ENCODE data around the gene AKIP1.
"Not testable (repeated sequence)": the region's sequence is repeated elsewhere in the genome, so short reads cannot be mapped to it uniquely, and the experiment has no call there.

AKIP1 gene

DNA sequence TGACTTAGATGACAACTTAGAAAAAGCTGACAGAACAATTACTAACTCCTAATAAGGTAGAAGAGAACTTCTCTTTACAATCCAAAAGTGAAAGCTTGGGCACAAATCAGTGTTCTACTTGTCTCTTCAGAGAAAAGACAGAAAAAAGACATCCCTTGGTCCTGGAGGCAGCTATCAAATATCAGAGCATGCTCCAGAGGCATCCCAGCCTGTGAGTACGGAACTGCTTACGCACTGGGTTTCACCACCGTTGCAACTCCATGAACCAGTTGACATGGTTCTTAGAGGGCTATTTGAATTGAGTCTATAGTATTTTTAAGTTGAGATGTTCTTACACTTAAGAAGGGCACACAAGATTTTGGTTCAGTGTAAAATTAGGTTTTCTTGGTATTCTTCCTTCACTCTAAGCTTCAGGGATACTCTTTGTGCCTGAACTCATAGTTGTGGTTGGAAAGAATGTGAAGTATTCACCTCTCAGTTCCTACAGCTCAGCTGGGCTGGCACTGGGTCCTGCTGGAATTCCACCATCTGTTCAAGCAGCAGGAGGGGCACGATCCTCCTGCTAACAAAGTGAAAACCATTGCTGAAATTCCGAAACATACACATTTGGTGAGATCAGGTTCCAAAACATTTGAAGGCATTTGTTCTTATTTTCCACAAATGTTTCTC lies 6.3 kb downstream of the AKIP1 start:
- DNase-seq (ENCODE audit: low spot score) = peak; percentile 89

DNA sequence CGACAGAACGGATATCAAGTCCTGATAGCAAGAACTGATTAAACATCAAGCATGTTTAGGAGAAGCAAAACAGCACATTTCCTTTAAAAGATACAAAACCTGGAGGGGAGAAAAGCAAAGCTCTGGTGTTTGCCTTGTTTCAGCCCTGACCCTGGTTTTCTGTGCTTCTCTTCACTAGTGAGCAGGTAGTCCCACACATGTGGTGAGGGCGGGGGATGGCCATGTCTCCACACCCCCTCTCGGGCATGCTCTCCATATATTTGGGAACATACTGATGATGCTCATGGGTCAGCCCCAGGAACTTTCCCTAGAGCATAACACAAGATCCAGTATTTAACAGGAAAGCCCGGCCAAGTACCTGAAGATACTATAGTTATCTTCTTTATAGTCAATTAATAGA lies 11.7 kb downstream of the AKIP1 start:
- DNase-seq (ENCODE audit: low spot score) = no peak

DNA sequence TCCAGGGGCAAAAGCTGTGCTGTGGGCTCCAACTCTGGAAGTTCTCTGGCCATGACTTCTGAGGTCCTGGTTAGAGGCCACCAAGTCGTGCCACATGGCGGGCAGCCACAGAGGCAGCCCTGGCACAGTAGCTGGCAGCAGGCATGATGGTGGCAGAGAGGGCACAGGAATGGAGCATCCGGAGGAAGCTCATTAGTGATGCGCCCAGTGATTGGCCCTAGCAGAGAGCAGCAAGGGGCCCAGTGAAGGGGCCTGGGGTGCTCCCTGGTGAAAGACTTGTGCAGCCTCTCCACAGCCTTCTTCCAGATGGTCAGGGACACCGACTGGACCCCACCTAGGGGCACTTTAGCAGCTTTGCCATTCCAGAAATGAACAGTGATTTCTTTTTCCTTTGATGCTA lies 14.7 kb downstream of the AKIP1 start:
- DNase-seq (ENCODE audit: low spot score) = no peak

DNA sequence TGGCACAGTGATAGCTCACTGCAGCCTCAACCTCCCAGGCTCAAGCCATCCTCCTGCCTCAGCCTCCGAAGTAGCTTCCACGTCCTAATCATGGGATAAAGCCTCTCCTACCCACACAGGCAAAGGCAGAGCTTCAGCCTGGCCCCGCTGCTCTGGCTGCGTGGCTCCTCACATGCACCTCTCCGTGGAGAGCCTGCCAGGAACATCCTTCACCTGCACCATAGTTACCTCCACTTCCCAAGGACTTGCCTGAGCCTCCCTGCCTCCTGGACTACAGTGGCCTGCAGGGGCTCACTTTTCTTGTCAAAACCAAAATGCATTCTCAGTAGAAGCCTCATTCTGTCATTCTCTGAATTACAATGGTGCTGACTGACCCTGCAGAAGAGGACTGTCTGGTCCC lies 15.2 kb downstream of the AKIP1 start:
- no peak for DNase-seq (ENCODE audit: low spot score)

DNA sequence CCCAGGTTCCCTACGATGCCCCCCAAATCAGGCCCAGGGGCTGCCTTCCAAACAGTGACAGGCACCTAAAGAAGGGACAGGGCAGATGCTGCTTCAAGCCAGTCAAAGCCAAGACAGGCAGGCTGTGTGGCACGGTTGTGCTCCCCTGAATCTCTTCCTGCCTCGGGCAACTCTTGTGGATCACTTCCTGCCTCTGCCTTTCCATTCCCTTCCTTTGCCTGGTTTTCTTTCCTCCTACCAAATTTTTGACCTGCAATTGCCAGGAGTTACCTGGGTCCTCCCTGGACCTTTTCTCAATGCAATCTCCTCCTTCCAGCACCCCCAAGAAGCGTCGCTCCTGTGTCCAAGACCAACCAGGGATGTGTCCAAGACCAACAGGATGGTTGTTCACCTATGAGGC lies 16.2 kb downstream of the AKIP1 start:
- DNase-seq (ENCODE audit: low spot score) = no peak

DNA sequence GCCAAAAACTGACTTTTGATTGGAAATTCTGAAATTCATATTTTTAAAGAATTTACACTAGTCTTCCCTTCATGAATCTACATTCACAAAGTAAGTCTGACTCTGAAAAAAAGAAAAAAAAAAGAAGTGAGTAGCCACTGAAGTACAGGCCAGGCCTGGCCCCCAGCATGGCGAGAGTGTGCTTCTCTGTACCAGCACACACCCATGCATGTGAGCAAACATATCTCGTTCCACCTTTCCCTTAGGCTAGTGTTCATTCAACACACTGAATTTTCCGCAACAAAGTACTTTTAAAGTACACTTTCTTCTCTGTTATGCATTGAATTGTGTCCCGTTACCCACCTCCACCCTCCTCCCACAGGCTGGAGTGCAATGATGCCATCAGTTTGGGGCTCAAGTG lies 17.2 kb downstream of the AKIP1 start:
- no peak for DNase-seq (ENCODE audit: low spot score)

DNA sequence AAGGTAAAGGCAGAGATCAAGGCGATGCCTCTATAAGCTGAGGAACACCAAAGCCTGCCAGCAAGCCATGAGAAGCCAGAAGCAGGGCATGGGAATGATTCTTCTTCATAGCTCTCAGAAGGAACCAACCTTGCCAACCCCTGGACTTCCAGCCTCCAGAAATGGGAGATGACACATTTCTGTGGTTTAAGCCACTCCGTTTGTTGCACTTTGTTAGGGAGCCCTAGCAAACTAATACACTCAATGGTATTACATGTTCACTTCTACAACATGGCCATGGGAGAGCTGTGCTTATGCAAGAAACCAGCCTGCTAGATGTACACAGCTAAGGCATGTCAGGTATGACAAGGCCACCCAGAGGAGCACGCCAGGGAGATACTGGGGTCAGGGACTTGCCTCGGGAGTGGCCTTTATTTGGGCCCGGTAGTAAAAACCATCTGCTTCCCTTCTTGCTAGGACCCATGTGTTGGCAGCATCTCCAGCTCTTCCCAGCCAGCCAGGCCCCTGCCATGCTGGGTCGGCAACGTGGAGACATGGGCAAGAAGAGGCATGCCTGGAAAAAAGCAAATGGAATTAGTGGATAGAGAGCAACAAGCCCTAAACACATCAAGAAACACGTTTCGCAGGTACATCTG lies 18.1 kb downstream of the AKIP1 start:
- peak; percentile 37 for DNase-seq (ENCODE audit: low spot score)

DNA sequence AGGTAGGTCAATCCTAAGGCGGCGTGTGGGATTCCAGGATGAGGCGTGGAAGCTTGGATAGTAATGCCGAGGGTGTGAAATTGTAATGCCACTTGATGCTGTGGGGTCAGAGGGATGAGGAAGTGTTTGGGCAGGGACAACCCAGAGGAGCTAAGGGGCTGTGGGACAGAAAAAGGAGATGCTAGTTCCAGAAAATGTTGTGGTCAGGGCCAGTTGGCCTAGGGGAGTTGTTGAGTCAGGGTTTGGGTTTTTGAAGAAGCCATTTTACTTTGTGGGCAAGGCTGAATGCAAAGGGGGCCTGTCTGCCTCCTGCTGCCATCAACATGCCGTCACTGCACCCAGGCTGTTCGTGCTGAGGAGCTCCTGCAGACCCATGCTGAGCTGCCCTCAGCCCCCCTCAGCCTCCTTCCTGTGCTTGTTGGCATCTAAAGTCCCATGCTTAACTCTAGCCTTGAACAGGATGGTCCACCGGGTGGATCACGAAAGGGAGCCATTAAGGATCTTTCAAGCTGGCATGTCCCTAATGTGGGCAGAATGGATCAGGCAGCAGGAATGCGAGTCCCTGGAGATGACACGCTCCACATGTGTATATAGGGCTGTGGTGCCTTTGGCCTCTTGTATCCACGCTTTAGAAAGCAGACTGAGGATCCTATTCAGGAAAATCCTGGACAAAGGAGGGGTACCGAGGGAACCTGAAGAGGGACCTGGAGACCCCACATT lies 19.6 kb downstream of the AKIP1 start:
- DNase-seq (ENCODE audit: low spot score) = no peak

DNA sequence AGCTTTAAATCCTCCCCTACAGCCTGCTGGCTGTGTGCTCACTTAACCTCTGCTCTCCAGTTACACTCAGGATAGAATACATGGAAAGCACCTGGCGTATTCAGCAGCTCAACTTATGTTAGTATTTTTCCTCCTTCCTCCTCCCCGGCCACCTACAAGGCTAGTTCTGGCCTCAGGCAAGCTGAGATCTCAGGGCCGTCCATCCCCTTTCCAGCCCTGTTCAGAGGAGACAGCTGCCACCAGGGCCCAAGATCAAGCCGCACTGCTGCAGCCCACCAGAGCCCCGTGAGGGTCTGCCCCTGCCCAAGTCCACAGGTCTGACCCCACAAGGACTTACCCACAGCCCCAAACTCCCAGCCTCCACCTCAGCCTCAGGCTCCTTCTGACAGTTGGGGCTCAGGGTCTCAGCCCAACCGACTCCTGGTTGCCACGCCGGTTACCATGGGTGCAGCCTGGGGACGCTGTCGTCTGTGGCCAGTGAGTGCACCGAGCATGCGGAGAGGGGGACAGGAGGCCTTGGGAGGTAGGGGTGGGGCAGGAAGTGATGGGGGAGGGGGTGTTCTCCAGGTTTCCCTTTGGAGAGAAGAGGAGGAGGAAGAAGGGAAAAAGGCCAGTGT lies 21.7 kb downstream of the AKIP1 start, which contains the start of gene C11orf16:
C11orf16 (minus strand) TSS at position 384 of the 617 bp plus-strand sequence. CDS start 639 bp downstream, outside the sequence.
- no peak for DNase-seq (ENCODE audit: low spot score)

DNA sequence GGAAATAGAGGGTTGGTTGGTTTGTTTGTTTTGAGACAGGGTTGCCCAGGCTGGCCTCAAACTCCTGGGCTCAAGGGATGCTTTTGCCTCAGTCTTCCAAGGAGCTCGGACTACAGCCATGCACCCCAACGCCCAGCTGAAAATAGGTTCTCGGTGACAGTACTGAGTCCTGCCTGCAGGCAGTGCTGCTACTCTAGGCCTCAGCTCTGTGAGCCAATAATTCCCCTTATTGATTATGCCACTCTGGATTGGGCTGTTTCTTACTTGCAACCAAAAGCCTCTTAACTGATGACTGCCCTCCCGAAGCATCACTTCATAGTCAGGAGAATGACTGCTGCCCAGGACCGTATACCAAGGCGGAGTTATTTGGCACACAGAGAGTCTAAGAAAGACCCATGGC lies 22.9 kb downstream of the AKIP1 start:
- DNase-seq (ENCODE audit: low spot score) = no peak

DNA sequence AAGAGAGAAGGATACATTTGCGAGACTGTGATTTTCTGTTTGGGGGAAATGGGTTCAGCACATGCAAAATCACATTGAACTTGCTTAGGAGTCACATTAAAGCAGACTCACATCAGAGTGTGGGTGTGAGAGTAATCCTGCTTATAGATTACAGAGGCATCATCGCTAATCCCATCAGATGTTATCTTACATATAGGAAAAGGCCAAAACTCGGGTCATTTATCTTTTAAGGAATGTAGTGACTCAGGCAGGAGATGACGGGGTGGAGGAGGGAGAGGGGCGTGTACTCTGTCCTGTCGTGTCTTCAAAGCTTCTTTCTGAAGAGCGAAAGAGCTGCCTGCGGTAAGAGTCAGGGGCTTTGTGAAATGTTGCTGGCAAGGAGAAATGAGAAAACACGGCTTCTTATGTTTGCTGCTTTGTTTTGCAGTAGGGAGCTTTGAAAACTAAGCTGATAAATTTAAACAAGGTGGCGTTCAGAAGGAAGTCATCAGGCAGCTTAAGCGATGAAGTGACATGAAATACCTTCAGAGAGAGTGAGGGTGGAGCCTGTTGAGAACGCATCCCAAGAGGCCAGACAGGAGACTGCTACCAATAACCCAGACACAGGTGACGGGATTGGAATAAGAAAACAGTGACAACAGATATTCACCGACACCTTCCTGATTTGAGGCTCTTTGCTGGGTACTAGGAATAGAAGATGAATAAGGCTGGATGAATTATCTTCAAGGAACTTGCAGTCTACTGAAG lies 23.9 kb downstream of the AKIP1 start:
- DNase-seq (ENCODE audit: low spot score) = peak; percentile 77

DNA sequence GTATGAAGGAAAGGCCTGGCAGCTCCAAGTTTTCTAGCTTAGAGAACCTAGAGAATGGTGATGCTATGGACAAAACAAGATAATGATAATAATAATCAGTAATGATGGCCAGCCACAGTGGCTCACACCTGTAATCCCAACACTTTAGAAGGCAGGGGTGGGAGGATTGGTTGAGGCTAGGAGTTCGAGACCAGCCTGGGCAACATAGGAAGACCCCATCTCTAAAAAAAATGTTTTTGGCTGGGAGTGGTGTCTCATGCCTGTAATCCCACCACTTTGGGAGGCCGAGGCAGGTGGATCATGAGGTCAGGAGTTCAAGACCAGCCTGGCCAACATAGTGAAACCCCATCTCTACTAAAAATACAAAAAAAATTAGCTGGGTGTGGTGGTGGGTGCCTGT lies 24.8 kb downstream of the AKIP1 start:
- DNase-seq (ENCODE audit: low spot score) = not testable (repeated sequence)

DNA sequence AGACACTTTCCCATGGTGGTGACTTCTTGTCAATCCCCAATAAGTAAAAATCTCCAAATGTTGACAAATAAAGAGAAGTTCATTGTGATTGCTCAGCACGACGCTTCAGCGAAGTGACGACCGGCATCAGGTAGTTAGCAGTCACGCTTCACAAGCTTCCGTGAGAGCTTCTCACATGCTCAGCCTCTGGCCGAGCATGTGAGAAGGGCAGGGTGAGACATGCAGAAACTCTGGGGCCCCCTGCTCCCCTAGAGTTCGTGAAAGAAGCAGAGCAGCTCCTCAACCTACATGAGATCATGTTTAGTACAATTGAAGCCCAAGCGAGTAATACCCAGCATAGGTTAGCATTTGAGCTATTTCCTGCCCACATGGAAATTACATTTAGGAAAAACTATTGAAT lies 26.2 kb downstream of the AKIP1 start:
- DNase-seq (ENCODE audit: low spot score) = no peak

DNA sequence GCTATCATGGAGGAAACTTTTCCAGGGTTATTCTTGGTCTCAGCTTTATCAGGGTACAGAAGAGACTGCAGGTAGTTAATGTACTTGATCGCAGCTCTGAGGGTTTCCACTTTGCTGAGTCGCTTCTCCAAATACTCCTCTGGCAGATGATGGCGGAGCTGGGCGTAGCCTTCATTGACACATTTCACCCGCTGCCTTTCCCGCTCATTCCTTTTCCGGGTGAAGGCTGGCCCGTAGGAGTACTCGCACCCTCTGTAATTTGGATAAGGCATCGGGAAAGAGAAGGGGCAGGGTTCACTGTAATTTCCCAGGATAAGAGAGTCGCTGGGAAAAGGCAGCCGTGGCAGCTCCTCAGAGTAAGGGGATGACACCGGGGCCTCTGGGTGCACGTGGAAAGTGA lies 26.7 kb downstream of the AKIP1 start:
- no peak for DNase-seq (ENCODE audit: low spot score)

DNA sequence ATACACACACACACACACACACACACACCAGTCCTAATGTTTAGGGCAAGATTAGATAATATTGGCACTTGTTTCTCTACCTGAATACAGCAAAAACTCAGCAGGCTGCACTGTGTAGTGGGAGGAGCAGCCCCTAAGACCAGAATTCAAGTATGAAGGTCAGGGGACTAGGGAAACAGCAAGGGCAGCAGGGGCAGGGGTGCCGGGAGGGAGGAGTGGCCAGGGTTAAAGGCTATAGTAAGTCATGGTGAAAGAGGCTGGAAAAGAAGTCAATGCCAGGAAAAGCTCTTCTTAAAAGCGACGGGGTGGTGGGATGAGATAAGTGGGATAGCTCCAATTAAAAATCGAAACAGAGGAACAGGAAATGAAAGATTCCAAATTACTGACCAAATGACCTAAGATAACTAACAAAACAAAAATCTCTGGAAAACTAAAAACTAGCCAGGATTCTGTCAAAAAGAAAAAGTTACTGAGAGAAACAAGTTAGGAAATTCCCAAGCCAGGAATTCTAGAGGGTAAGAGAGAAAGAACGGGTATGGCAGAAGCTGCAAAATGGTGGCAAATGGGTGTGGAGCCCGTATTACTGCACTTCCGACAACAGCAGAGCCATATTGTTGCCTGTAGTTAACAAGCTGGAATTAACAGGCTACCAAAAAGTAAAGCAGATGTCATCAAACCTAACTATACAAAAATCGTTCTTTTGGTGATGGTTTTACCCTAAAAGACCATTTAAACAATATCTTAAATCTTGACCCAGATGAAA lies 30.5 kb downstream of the AKIP1 start:
- no peak for DNase-seq (ENCODE audit: low spot score)

DNA sequence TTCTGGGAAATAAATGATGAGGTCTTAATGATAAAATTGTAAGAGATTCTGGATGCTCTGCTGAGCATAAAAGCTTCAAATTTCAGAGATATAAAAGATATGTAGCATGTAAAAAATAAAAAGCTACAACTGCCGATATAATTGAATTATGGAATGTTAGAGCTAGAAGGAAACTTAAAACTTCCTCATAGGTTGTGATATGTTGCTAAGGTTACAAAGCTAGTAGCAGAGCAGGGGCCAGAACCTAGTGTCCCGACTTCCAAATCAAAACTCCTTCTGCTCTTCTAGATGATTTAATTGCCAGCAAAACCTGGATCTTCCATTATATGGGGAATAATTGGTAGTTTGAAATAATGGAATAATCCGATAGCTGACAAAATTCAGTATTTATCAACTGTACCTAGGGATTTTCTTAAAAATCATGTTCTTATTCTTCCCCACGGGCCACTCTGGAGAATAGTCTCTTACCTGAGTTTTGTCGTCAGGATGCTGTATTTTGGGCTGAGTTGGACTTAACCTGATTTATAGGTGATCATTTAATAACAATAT lies 31.6 kb downstream of the AKIP1 start, which contains the start of gene ASCL3:
ASCL3 (minus strand) TSS at position 499 of the 549 bp plus-strand sequence. CDS start 4,855 bp downstream, outside the sequence.
- no peak for DNase-seq (ENCODE audit: low spot score)

DNA sequence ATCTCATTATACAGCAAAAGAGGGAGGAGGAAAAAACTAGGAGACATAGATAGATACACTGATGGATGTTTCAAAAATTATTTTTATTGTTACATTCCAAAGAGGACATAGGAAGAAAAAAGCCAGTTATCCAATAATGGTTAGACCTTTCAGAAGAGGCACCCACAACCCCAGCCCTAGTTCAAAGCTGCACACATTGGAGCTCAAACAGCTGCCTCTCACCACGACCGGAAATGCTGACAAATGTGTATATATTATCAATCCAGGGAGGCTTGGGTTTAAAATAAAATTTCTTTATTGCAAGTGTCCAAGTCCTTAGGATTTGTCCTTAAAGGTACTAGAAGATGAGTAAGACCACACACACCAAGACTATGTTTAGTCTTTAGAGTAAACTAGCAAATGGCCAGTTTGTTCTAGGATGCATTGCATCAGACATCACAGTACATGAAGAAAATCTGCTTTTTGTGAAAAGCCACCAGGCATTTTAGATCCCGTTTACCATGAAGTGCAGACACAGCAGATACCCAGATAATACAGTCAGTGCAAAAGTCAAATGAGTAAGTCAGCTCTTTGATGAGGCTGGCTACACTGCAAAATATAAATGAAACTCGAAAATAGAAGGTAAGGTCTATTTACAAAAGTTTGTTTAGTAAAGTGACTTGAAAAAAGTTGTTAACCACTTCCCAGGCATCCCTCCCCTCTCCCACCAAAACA lies 36.4 kb downstream of the AKIP1 start:
- DNase-seq (ENCODE audit: low spot score) = no peak

DNA sequence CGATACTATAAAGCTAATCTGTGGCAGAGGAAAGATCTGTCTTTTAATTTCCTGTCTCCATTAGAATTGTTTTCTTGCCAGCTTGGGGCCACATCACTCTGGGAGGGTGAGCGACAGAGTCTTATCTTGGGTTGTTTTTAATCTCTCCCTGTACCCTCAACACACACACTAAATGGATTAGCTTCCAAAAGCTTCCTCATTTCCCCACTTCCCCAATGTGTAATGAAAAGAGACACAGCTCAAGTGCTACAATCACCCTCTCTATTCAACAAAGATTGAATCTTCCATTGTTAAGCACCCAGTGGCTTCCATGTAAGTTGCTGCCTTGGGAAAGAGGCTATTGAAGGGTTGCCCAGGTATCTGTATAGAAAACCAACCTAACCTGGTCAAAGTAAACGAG lies 37.9 kb downstream of the AKIP1 start:
- no peak for DNase-seq (ENCODE audit: low spot score)

DNA sequence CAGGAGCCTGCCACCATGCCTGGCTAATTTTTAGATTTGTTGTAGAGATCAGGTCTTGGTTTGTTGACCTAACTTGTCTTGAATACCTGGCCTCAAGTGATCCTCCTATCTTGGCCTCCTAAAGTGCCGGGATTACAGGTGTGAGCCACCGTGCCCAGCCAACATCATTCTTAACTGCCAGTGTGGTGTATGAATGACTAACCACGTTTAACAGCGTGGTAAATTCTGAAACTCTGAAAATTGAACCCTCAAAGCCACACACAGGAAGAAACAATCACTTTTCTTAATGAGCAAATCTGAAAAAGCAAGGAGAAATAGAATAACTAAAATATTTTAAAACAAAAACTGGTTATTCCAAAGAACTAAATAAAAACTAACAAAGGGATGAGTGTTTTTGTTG lies 45.9 kb downstream of the AKIP1 start:
- no peak for DNase-seq (ENCODE audit: low spot score)

DNA sequence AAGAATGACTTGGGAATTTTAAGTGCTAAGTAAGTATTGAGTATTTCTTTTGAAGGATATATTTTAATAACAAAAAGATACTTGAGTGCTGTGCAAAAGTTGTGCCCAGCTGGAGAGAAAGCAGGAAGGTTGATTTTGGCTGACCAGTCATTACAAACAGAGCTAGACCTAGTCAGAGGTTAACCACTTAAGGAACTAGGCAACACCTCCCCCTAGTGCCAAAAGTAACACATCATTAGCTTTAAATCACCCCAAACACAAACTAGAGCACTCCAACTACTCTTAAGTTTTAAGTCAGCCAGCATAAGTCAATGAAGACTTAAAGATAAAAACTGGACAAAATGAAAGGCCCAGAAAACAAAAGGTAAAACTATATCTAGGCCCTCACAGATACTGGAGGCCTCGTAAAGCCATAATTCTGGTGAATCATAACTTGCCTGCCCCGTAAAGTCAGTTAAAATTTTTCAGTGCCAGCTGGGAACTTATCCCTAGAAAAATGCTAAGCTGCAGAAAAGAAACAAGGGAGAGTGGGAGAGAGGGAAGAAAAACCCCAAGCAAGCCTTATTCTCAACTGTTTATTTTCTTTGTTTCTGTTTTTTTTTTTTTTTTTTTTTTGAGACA lies 48.7 kb downstream of the AKIP1 start:
- DNase-seq (ENCODE audit: low spot score) = peak; percentile 88
